K562 (cell line): ENCODE data around the gene WBP1. TPM values are rescaled to one million over a fixed set of nuclear protein-coding genes. Genes with fewer than 3 reads are reported as not detected.

ENCODE experiments used
- ATAC-seq: fragments of 200-7000 bp; cut with Tn5 transposase; 3 replicates; pipeline ENCODE4 v1.9.1; 2020; ENCODE audit warnings: moderate library complexity
- BruUV-seq: library from RNA; stranded (reverse); fragments of 400-500 nt; replicated peaks from 2 replicates; lab custom pipeline; 2021; lab: Mats Ljungman, UMichigan
- CTCF ChIA-PET: fragments of 300-600 bp; formaldehyde crosslinking; extraction: SDS; loops from one replicate; lab custom pipeline; 2021; ENCODE audit warnings: low intra/inter-chr PET ratio; lab: Yijun Ruan, JAX
- POLR2A ChIA-PET: fragments of 300-600, 350-650 bp; sonication (Branson Sonifier 250); formaldehyde crosslinking; extraction: SDS; loops from one replicate; lab custom pipeline; 2021; ENCODE audit warnings: antibody characterized with exemption, inconsistent platforms; lab: Yijun Ruan, JAX
- DNase-seq, 4 experiments: peaks; one replicate each; pipeline versions ENCODE4 v3.0.0 to v3.0.0-alpha.2; 2011 to 2018; ENCODE audit warnings: low spot score in 3 of 4, mixed read lengths in 3 of 4; ENCODE audit errors: extremely low read depth in 1 of 4
- FAIRE-seq: peaks from 2 replicates; lab custom pipeline; 2011; peaks lifted over from hg19 to GRCh38; lab: Jason Lieb, UNC
- H2AFZ ChIP-seq: 2 replicates; pipeline ENCODE4 v1.6.0; 2011; ENCODE audit warnings: low read depth, low read length, control low read depth, inconsistent platforms
- H3K27ac ChIP-seq: fragments of 200-600 bp; 3 replicates; pipeline ENCODE4 v1.8.0; 2011; ENCODE audit warnings: low read depth, mild to moderate bottlenecking, control low read depth, inconsistent platforms, low read length, moderate library complexity, mixed read lengths; ENCODE audit errors: extremely low read depth
- H3K27me3 ChIP-seq, 2 experiments: fragments of 300-600 bp in 1 of 2; 2 replicates in 1 of 2; 3 replicates in 1 of 2; pipeline versions ENCODE4 v1.6.0 to v1.8.0; 2011; ENCODE audit warnings: inconsistent platforms in 2 of 2, low read length in 2 of 2, mild to moderate bottlenecking in 1 of 2, mixed read lengths in 1 of 2, moderate library complexity in 1 of 2; ENCODE audit not compliant: control insufficient read depth in 2 of 2, insufficient read depth in 2 of 2
- H3K36me3 ChIP-seq: fragments of 300-600 bp; 3 replicates; pipeline ENCODE4 v1.8.0; 2011; ENCODE audit warnings: mild to moderate bottlenecking, low read length, inconsistent platforms; ENCODE audit not compliant: control insufficient read depth, insufficient read depth
- H3K4me1 ChIP-seq, 2 experiments: fragments of 200-600 bp in 1 of 2; replicated peaks in 1 of 2; 2 replicates in 1 of 2; 3 replicates in 1 of 2; pipeline versions ENCODE4 v1.5.1 to v1.8.0; 2011; ENCODE audit warnings: inconsistent platforms in 2 of 2, low read length in 2 of 2, mild to moderate bottlenecking in 1 of 2, mixed read lengths in 1 of 2, moderate library complexity in 1 of 2; ENCODE audit not compliant: control insufficient read depth in 2 of 2, insufficient read depth in 2 of 2
- H3K4me2 ChIP-seq: 2 replicates; pipeline ENCODE4 v1.6.1; 2011; ENCODE audit warnings: low read length, control low read depth, inconsistent platforms, mixed read lengths; ENCODE audit not compliant: insufficient read depth
- H3K4me3 ChIP-seq: fragments of 200-600 bp; sonication (generic), shearing (Covaris generic); 2 replicates; pipeline ENCODE4 v1.5.1; 2016; ENCODE audit warnings: control low read depth, inconsistent platforms
- H3K79me2 ChIP-seq: fragments of 200-600 bp; 3 replicates; pipeline ENCODE4 v1.8.0; 2011; ENCODE audit warnings: low read length, inconsistent platforms; ENCODE audit not compliant: control insufficient read depth, insufficient read depth
- H3K9ac ChIP-seq, 2 experiments: 2 replicates each; pipeline versions ENCODE4 v1.6.0 to v1.6.1; 2011; ENCODE audit warnings: low read depth in 2 of 2, low read length in 2 of 2, control low read depth in 1 of 2, inconsistent platforms in 1 of 2, mild to moderate bottlenecking in 1 of 2, mixed read lengths in 1 of 2; ENCODE audit not compliant: insufficient read depth in 1 of 2
- H3K9me1 ChIP-seq: one replicate; pipeline ENCODE4 v1.6.0; 2011; ENCODE audit warnings: inconsistent platforms, mild to moderate bottlenecking, low read length, moderate library complexity; ENCODE audit not compliant: control insufficient read depth, insufficient read depth
- H3K9me3 ChIP-seq: replicated peaks from 2 replicates; pipeline ENCODE4 v1.5.1; 2011; ENCODE audit warnings: low read depth, low read length, inconsistent platforms; ENCODE audit not compliant: control insufficient read depth, insufficient read depth
- H4K20me1 ChIP-seq: replicated peaks from 2 replicates; pipeline ENCODE4 v1.6.1; 2011; ENCODE audit warnings: low read length, inconsistent platforms, mixed read lengths; ENCODE audit not compliant: control insufficient read depth, insufficient read depth
- FOXM1 ChIP-seq, 2 experiments: fragments of 450-650 bp in 1 of 2; sonication (generic) in 1 of 2; formaldehyde crosslinking in 1 of 2; IDR thresholded peaks; 2 replicates each; pipeline versions ENCODE4 v1.6.1 to v1.9.0; 2017 to 2022; ENCODE audit warnings: low read depth in 2 of 2, mild to moderate bottlenecking in 2 of 2, missing genetic modification reagents in 1 of 2, moderate library complexity in 1 of 2
- IFI16 ChIP-seq: fragments of 250-450 bp; sonication (Bioruptor Pico); IDR thresholded peaks from 2 replicates; pipeline ENCODE4 v2.1.2; 2022; ENCODE audit warnings: mild to moderate bottlenecking, inconsistent platforms
- MEF2D ChIP-seq: conservative IDR thresholded peaks from 2 replicates; pipeline ENCODE4 v1.6.1; 2016; ENCODE audit warnings: low read depth, missing genetic modification characterization, missing compliant biosample characterization
- NRF1 ChIP-seq, 2 experiments: fragments of 450-650 bp; IDR thresholded peaks in 1 of 2; conservative IDR thresholded peaks in 1 of 2; 2 replicates each; pipeline ENCODE4 v1.6.1; 2014; ENCODE audit warnings: mild to moderate bottlenecking in 2 of 2
- PPARD ChIP-seq: fragments of 250-450 bp; sonication (Bioruptor Pico); IDR thresholded peaks from 2 replicates; pipeline ENCODE4 v1.8.0; 2022; ENCODE audit warnings: inconsistent platforms, mild to moderate bottlenecking, moderate library complexity
- RHOXF2B ChIP-seq: fragments of 250-450 bp; sonication (Bioruptor Pico); conservative IDR thresholded peaks from 2 replicates; pipeline ENCODE4 v1.5.1; 2021
- SUPT5H ChIP-seq: fragments of 450-650 bp; IDR thresholded peaks from 2 replicates; pipeline ENCODE4 v1.6.1; 2016
- TOE1 ChIP-seq, 2 experiments: fragments of 450-650 bp in 1 of 2; sonication (generic) in 1 of 2; formaldehyde crosslinking in 1 of 2; IDR thresholded peaks; 2 replicates each; pipeline versions ENCODE4 v1.7.1 to v1.8.0; 2016 to 2022; ENCODE audit warnings: borderline replicate concordance in 2 of 2, mild to moderate bottlenecking in 2 of 2, antibody characterized with exemption in 1 of 2, inconsistent platforms in 1 of 2, low read depth in 1 of 2, missing genetic modification reagents in 1 of 2, moderate library complexity in 1 of 2
- ZNF121 ChIP-seq: sonication (generic); formaldehyde crosslinking; conservative IDR thresholded peaks from 2 replicates; pipeline ENCODE4 v1.8.0; 2022; ENCODE audit warnings: missing genetic modification reagents
- ZNF184 ChIP-seq: sonication (generic); formaldehyde crosslinking; IDR thresholded peaks from 2 replicates; pipeline ENCODE4 v1.5.0; 2020; ENCODE audit warnings: missing genetic modification reagents
- WGBS: fragments of 100-300 bp; shearing (Covaris generic); methylation state at CpG from one replicate; pipeline ENCODE4 v1.1.6; 2016; ENCODE audit warnings: low coverage, mixed read lengths; ENCODE audit not compliant: insufficient coverage; ENCODE audit errors: missing lambda C conversion rate; 5-methylcytosine and 5-hydroxymethylcytosine counted together
- in situ Hi-C: fragments of 300-500 bp; cut with MboI; formaldehyde crosslinking; loops from 4 replicates; pipeline ENCODE4 v1.15.0; 2018; ENCODE audit warnings: inconsistent platforms, mixed read lengths
- intact Hi-C: fragments of 100-400 bp; cut with micrococcal nuclease; formaldehyde crosslinking; loops from 2 replicates; pipeline ENCODE4 v1.14.2; 2022
- polyA plus RNA-seq, 8 experiments: library from polyadenylated mRNA; depleted of rRNA in 4 of 8; stranded (reverse) in 5 of 8; unstranded in 3 of 8; fragments of >200 nt; fragmentation: Nextera tagmentation in 2 of 8; fragmentation: Illumina TruSeq in 1 of 8; extraction: Ambion mirVana in 2 of 8; extraction: Trizol in 1 of 8; gene quantifications; 2 replicates each; pipeline versions ENCODE4 v1.2.1 to v1.2.3, GENCODE V29; 2011 to 2014; ENCODE audit warnings: inconsistent platforms in 1 of 8, missing spikeins in 1 of 8
- total RNA-seq, 7 experiments: library from RNA; depleted of rRNA in 6 of 7; stranded (reverse); fragments of >200 nt in 6 of 7; fragmentation: Illumina TruSeq in 2 of 7; extraction: Trizol in 2 of 7; gene quantifications; 2 replicates each; pipeline versions ENCODE4 v1.2.1 to v1.2.3, GENCODE V29; 2011 to 2021; ENCODE audit warnings: low replicate concordance in 1 of 7
- TF ChIP-seq, protein P1 (sequence below): fragments of 450-650 bp; IDR thresholded peaks from 2 replicates; pipeline ENCODE4 v1.6.1; 2017; ENCODE audit warnings: mild to moderate bottlenecking, moderate library complexity
- TF ChIP-seq, protein P2 (sequence below): fragments of 450-650 bp; IDR thresholded peaks from 2 replicates; pipeline ENCODE4 v1.6.1; 2016; ENCODE audit warnings: mild to moderate bottlenecking
- TF ChIP-seq, protein P3 (sequence below): IDR thresholded peaks from 3 replicates; pipeline ENCODE4 v1.6.1; 2011; ENCODE audit warnings: borderline replicate concordance, mild to moderate bottlenecking, moderate library complexity; ENCODE audit not compliant: insufficient read length; ENCODE audit errors: extremely low read depth
- TF ChIP-seq, protein P4 (sequence below): fragments of 200-800 bp; sonication (Bioruptor generic); IDR thresholded peaks from 2 replicates; pipeline ENCODE4 v1.6.1; 2017; ENCODE audit warnings: missing genetic modification characterization, missing compliant biosample characterization

Gene WBP1
- total and polyA plus RNA-seq, 9 of the 15 experiments (the other 6 are each of a cell fraction or from before 2014, with no cell fraction given), result 1.9 to 27.7 (median 14.2) TPM

DNA sequence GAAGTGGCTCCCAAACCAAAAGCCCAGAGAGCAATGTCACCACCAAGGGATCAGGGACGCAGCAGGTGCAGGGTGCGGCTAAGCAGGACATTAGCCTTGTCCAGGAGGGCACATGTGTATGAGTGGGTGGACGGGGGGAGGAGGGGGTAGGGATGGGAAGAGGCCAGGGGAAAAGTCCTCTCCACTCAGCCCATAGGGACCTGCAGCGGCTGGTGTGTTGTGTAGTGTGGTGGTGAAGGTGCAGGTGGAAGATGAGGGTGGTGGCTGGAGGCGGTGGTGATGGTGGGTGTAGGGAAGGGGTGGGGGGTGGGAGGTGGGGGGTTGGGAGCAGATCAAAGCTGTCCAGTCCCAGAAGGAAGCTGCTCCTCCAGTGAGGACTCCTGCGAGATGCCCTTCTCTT is 40.5 kb upstream of the WBP1 start:
- Histone ChIP-seq H3K27me3 (peaks cover 4 to 29% of the 10 kb centered on the region in 2 experiments; a peak in 4 of 5 replicates), H3K4me3 (no peak overlapping the region), H3K9ac (no peak overlapping the region), H3K4me2 (no peak overlapping the region), H3K27ac (no peak overlapping the region), H4K20me1 (no peaks in the 10 kb centered on the region), H2AFZ (no peak overlapping the region), H3K36me3 (no peaks in the 10 kb centered on the region), H3K9me1 (no peaks in the 10 kb centered on the region), H3K79me2 (no peaks in the 10 kb centered on the region), H3K4me1 (peaks cover 5 to 45% of the 10 kb centered on the region in 2 experiments; a peak in 4 of 5 replicates), H3K9me3 (no peaks in the 10 kb centered on the region)
- POLR2A ChIA-PET, result no interaction called here
- no peak for DNase-seq
- intact Hi-C loops (no loop called here), in situ Hi-C loops (no loop called here)
- WGBS, result 23% methylated on average over 4 of the region's 6 CpGs
- no TSS peak for BruUV-seq
- CTCF ChIA-PET, result no interaction called here
- FAIRE-seq, result no peak
- ATAC-seq, result no peak
- TF ChIP-seq SUPT5H (no peak), IFI16 (no peak), MEF2D (tag) (no peak), NRF1 (conservative IDR thresholded peaks at IDR 0.05 in 1 of 2, IDR thresholded peaks at IDR 0.05 in 1 of 2) (no peak), ZNF184 (CRISPR knock-in tag) (no peak), TOE1 (IDR thresholded peaks at IDR 0.05; ENCODE audit: borderline replicate concordance) (no peak), TOE1 (CRISPR knock-in tag; IDR thresholded peaks at IDR 0.05; ENCODE audit: borderline replicate concordance, low read depth) (no peak), ZNF121 (CRISPR knock-in tag) (no peak), RHOXF2B (CRISPR knock-in tag) (no peak), PPARD (no peak), FOXM1 (IDR thresholded peaks at IDR 0.05; ENCODE audit: low read depth) (no peak), FOXM1 (CRISPR knock-in tag; IDR thresholded peaks at IDR 0.05; ENCODE audit: low read depth) (no peak)
- TF ChIP-seq, protein P1, sequence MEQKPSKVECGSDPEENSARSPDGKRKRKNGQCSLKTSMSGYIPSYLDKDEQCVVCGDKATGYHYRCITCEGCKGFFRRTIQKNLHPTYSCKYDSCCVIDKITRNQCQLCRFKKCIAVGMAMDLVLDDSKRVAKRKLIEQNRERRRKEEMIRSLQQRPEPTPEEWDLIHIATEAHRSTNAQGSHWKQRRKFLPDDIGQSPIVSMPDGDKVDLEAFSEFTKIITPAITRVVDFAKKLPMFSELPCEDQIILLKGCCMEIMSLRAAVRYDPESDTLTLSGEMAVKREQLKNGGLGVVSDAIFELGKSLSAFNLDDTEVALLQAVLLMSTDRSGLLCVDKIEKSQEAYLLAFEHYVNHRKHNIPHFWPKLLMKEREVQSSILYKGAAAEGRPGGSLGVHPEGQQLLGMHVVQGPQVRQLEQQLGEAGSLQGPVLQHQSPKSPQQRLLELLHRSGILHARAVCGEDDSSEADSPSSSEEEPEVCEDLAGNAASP, result no peak
- TF ChIP-seq, protein P2, sequence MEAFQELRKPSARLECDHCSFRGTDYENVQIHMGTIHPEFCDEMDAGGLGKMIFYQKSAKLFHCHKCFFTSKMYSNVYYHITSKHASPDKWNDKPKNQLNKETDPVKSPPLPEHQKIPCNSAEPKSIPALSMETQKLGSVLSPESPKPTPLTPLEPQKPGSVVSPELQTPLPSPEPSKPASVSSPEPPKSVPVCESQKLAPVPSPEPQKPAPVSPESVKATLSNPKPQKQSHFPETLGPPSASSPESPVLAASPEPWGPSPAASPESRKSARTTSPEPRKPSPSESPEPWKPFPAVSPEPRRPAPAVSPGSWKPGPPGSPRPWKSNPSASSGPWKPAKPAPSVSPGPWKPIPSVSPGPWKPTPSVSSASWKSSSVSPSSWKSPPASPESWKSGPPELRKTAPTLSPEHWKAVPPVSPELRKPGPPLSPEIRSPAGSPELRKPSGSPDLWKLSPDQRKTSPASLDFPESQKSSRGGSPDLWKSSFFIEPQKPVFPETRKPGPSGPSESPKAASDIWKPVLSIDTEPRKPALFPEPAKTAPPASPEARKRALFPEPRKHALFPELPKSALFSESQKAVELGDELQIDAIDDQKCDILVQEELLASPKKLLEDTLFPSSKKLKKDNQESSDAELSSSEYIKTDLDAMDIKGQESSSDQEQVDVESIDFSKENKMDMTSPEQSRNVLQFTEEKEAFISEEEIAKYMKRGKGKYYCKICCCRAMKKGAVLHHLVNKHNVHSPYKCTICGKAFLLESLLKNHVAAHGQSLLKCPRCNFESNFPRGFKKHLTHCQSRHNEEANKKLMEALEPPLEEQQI, result no peak
- TF ChIP-seq, protein P3, sequence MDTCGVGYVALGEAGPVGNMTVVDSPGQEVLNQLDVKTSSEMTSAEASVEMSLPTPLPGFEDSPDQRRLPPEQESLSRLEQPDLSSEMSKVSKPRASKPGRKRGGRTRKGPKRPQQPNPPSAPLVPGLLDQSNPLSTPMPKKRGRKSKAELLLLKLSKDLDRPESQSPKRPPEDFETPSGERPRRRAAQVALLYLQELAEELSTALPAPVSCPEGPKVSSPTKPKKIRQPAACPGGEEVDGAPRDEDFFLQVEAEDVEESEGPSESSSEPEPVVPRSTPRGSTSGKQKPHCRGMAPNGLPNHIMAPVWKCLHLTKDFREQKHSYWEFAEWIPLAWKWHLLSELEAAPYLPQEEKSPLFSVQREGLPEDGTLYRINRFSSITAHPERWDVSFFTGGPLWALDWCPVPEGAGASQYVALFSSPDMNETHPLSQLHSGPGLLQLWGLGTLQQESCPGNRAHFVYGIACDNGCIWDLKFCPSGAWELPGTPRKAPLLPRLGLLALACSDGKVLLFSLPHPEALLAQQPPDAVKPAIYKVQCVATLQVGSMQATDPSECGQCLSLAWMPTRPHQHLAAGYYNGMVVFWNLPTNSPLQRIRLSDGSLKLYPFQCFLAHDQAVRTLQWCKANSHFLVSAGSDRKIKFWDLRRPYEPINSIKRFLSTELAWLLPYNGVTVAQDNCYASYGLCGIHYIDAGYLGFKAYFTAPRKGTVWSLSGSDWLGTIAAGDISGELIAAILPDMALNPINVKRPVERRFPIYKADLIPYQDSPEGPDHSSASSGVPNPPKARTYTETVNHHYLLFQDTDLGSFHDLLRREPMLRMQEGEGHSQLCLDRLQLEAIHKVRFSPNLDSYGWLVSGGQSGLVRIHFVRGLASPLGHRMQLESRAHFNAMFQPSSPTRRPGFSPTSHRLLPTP, result no peak
- TF ChIP-seq, protein P4, sequence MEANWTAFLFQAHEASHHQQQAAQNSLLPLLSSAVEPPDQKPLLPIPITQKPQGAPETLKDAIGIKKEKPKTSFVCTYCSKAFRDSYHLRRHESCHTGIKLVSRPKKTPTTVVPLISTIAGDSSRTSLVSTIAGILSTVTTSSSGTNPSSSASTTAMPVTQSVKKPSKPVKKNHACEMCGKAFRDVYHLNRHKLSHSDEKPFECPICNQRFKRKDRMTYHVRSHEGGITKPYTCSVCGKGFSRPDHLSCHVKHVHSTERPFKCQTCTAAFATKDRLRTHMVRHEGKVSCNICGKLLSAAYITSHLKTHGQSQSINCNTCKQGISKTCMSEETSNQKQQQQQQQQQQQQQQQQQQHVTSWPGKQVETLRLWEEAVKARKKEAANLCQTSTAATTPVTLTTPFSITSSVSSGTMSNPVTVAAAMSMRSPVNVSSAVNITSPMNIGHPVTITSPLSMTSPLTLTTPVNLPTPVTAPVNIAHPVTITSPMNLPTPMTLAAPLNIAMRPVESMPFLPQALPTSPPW (CRISPR knock-in tag), result no peak
